HepG2 (cell line): ENCODE results near the gene GBP6. TPM values are rescaled to one million over a fixed set of nuclear protein-coding genes. Genes with fewer than 3 reads are reported as not detected.

ENCODE experiments used
- ARNT2 ChIP-seq: sonication (generic); formaldehyde crosslinking; IDR thresholded peaks from 2 replicates; pipeline ENCODE4 v1.8.0; 2022; ENCODE audit warnings: mild to moderate bottlenecking, low read depth, missing genetic modification reagents, moderate library complexity
- ETV5 ChIP-seq: IDR thresholded peaks from 2 replicates; pipeline ENCODE4 v1.6.1; 2018; ENCODE audit warnings: missing biosample characterization, missing genetic modification reagents, inconsistent platforms, borderline replicate concordance
- KAT8 ChIP-seq: IDR thresholded peaks from 2 replicates; pipeline ENCODE4 v1.6.1; 2016; ENCODE audit warnings: missing genetic modification reagents, missing compliant biosample characterization
- MAFK ChIP-seq, 2 experiments: IDR thresholded peaks in 1 of 2; conservative IDR thresholded peaks in 1 of 2; 2 replicates each; pipeline ENCODE4 v1.6.1; 2011; ENCODE audit warnings: improper control_type of control experiment in 2 of 2, low read length in 2 of 2
- NR2F6 ChIP-seq, 2 experiments: IDR thresholded peaks; 2 replicates each; pipeline ENCODE4 v1.6.1; 2016; ENCODE audit warnings: antibody characterized with exemption in 1 of 2, mild to moderate bottlenecking in 1 of 2
- RARA ChIP-seq: IDR thresholded peaks from 2 replicates; pipeline ENCODE4 v1.6.1; 2016; ENCODE audit warnings: missing genetic modification reagents, missing compliant biosample characterization
- SP140L ChIP-seq: sonication (generic); formaldehyde crosslinking; IDR thresholded peaks from 2 replicates; pipeline ENCODE4 v1.4.0; 2020; ENCODE audit warnings: missing genetic modification reagents, borderline replicate concordance
- TEAD2 ChIP-seq: sonication (generic); formaldehyde crosslinking; IDR thresholded peaks from 2 replicates; pipeline ENCODE4 v1.9.0; 2021; ENCODE audit warnings: missing genetic modification reagents
- ZFP36L2 ChIP-seq: sonication (generic); formaldehyde crosslinking; IDR thresholded peaks from 2 replicates; pipeline ENCODE4 v1.4.0; 2020; ENCODE audit warnings: missing genetic modification reagents
- ZNF34 ChIP-seq: sonication (generic); formaldehyde crosslinking; IDR thresholded peaks from 2 replicates; pipeline ENCODE4 v1.4.0; 2020; ENCODE audit warnings: mild to moderate bottlenecking, missing genetic modification reagents, borderline replicate concordance
- ZNF552 ChIP-seq: sonication (generic); formaldehyde crosslinking; IDR thresholded peaks from 2 replicates; pipeline ENCODE4 v1.9.0; 2022; ENCODE audit warnings: missing genetic modification reagents, mild to moderate bottlenecking, borderline replicate concordance
- ZNF713 ChIP-seq: sonication (generic); formaldehyde crosslinking; IDR thresholded peaks from 2 replicates; pipeline ENCODE4 v1.4.0; 2020; ENCODE audit warnings: mild to moderate bottlenecking, missing genetic modification reagents
- ZNF83 ChIP-seq: sonication (generic); formaldehyde crosslinking; IDR thresholded peaks from 2 replicates; pipeline ENCODE4 v1.4.0; 2020; ENCODE audit warnings: missing genetic modification reagents, mild to moderate bottlenecking, borderline replicate concordance
- polyA plus RNA-seq, 8 experiments: library from polyadenylated mRNA; depleted of rRNA in 3 of 8; stranded (reverse) in 7 of 8; unstranded in 1 of 8; fragments of >200 nt; fragmentation: Illumina TruSeq in 4 of 8; extraction: Trizol in 4 of 8; gene quantifications; 2 replicates each; pipeline versions ENCODE4 v1.2.1 to v1.2.3, GENCODE V29; 2011 to 2016; ENCODE audit warnings: low read depth in 4 of 8, missing spikeins in 1 of 8, mixed read lengths in 1 of 8; ENCODE audit not compliant: insufficient read depth in 1 of 8
- total RNA-seq, 5 experiments: library from RNA; depleted of rRNA; stranded (reverse); fragments of >200 nt; fragmentation: Illumina TruSeq; extraction: Trizol; gene quantifications; 2 replicates each; pipeline ENCODE4 v1.2.3, GENCODE V29; 2016; ENCODE audit warnings: low read depth in 1 of 5
- TF ChIP-seq, protein P1 (sequence below), 2 experiments: IDR thresholded peaks; 2 replicates each; pipeline ENCODE4 v1.6.1; 2011 to 2012; ENCODE audit warnings: low read length in 2 of 2, borderline replicate concordance in 1 of 2, low read depth in 1 of 2, mild to moderate bottlenecking in 1 of 2, moderate library complexity in 1 of 2
- TF ChIP-seq, protein P2 (sequence below): sonication (generic); formaldehyde crosslinking; IDR thresholded peaks from 2 replicates; pipeline ENCODE4 v1.4.0; 2020; ENCODE audit warnings: mild to moderate bottlenecking, missing genetic modification reagents, borderline replicate concordance
- TF ChIP-seq, protein P3 (sequence below): sonication (generic); formaldehyde crosslinking; IDR thresholded peaks from 2 replicates; pipeline ENCODE4 v1.5.0; 2020; ENCODE audit warnings: mild to moderate bottlenecking, missing genetic modification reagents
- TF ChIP-seq, protein P4 (sequence below): sonication (generic); formaldehyde crosslinking; IDR thresholded peaks from 2 replicates; pipeline ENCODE4 v1.4.0; 2020; ENCODE audit warnings: mild to moderate bottlenecking, missing genetic modification reagents

Gene GBP6
- total and polyA plus RNA-seq, 2 of the 13 experiments (the other 11 are each of a cell fraction or from before 2014, with no cell fraction given), result not detected

- TF ChIP-seq, protein P1, sequence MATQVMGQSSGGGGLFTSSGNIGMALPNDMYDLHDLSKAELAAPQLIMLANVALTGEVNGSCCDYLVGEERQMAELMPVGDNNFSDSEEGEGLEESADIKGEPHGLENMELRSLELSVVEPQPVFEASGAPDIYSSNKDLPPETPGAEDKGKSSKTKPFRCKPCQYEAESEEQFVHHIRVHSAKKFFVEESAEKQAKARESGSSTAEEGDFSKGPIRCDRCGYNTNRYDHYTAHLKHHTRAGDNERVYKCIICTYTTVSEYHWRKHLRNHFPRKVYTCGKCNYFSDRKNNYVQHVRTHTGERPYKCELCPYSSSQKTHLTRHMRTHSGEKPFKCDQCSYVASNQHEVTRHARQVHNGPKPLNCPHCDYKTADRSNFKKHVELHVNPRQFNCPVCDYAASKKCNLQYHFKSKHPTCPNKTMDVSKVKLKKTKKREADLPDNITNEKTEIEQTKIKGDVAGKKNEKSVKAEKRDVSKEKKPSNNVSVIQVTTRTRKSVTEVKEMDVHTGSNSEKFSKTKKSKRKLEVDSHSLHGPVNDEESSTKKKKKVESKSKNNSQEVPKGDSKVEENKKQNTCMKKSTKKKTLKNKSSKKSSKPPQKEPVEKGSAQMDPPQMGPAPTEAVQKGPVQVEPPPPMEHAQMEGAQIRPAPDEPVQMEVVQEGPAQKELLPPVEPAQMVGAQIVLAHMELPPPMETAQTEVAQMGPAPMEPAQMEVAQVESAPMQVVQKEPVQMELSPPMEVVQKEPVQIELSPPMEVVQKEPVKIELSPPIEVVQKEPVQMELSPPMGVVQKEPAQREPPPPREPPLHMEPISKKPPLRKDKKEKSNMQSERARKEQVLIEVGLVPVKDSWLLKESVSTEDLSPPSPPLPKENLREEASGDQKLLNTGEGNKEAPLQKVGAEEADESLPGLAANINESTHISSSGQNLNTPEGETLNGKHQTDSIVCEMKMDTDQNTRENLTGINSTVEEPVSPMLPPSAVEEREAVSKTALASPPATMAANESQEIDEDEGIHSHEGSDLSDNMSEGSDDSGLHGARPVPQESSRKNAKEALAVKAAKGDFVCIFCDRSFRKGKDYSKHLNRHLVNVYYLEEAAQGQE (IDR thresholded peaks at IDR 0.05; ENCODE audit: borderline replicate concordance in 1 of 2, low read depth in 1 of 2, low read length in 2 of 2), result peak in 1 of 2 experiments; percentile 54; a peak in 1 of 4 replicates
- TF ChIP-seq NR2F6 (IDR thresholded peaks at IDR 0.05) (peak; percentile 78), NR2F6 (CRISPR knock-in tag; IDR thresholded peaks at IDR 0.05) (peak; percentile 69), TEAD2 (CRISPR knock-in tag) (no peak), SP140L (no peak), ETV5 (CRISPR knock-in tag) (peak; percentile 23; the same call in 1 of the 2 replicates), ZNF83 (CRISPR knock-in tag) (no peak), RARA (peak; percentile 65), MAFK (conservative IDR thresholded peaks at IDR 0.05 in 1 of 2, IDR thresholded peaks at IDR 0.05 in 1 of 2; ENCODE audit: low read length in 2 of 2) (no peak), KAT8 (CRISPR knock-in tag) (peak; percentile 59; the same call in 1 of the 2 replicates), ZNF552 (CRISPR knock-in tag) (no peak), ZNF34 (CRISPR knock-in tag) (no peak), ZFP36L2 (CRISPR knock-in tag) (no peak), ARNT2 (CRISPR knock-in tag) (0 out of 2 replicates have a peak, but pooled peaks have one; percentile 20), ZNF713 (no peak)
- TF ChIP-seq, protein P2, sequence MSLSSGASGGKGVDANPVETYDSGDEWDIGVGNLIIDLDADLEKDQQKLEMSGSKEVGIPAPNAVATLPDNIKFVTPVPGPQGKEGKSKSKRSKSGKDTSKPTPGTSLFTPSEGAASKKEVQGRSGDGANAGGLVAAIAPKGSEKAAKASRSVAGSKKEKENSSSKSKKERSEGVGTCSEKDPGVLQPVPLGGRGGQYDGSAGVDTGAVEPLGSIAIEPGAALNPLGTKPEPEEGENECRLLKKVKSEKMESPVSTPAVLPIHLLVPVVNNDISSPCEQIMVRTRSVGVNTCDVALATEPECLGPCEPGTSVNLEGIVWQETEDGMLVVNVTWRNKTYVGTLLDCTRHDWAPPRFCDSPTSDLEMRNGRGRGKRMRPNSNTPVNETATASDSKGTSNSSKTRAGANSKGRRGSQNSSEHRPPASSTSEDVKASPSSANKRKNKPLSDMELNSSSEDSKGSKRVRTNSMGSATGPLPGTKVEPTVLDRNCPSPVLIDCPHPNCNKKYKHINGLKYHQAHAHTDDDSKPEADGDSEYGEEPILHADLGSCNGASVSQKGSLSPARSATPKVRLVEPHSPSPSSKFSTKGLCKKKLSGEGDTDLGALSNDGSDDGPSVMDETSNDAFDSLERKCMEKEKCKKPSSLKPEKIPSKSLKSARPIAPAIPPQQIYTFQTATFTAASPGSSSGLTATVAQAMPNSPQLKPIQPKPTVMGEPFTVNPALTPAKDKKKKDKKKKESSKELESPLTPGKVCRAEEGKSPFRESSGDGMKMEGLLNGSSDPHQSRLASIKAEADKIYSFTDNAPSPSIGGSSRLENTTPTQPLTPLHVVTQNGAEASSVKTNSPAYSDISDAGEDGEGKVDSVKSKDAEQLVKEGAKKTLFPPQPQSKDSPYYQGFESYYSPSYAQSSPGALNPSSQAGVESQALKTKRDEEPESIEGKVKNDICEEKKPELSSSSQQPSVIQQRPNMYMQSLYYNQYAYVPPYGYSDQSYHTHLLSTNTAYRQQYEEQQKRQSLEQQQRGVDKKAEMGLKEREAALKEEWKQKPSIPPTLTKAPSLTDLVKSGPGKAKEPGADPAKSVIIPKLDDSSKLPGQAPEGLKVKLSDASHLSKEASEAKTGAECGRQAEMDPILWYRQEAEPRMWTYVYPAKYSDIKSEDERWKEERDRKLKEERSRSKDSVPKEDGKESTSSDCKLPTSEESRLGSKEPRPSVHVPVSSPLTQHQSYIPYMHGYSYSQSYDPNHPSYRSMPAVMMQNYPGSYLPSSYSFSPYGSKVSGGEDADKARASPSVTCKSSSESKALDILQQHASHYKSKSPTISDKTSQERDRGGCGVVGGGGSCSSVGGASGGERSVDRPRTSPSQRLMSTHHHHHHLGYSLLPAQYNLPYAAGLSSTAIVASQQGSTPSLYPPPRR, result peak; percentile 99
- TF ChIP-seq, protein P3, sequence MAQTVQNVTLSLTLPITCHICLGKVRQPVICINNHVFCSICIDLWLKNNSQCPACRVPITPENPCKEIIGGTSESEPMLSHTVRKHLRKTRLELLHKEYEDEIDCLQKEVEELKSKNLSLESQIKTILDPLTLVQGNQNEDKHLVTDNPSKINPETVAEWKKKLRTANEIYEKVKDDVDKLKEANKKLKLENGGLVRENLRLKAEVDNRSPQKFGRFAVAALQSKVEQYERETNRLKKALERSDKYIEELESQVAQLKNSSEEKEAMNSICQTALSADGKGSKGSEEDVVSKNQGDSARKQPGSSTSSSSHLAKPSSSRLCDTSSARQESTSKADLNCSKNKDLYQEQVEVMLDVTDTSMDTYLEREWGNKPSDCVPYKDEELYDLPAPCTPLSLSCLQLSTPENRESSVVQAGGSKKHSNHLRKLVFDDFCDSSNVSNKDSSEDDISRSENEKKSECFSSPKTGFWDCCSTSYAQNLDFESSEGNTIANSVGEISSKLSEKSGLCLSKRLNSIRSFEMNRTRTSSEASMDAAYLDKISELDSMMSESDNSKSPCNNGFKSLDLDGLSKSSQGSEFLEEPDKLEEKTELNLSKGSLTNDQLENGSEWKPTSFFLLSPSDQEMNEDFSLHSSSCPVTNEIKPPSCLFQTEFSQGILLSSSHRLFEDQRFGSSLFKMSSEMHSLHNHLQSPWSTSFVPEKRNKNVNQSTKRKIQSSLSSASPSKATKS (CRISPR knock-in tag), result no peak
- TF ChIP-seq, protein P4, sequence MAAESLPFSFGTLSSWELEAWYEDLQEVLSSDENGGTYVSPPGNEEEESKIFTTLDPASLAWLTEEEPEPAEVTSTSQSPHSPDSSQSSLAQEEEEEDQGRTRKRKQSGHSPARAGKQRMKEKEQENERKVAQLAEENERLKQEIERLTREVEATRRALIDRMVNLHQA (CRISPR knock-in tag), result no peak
Measured at GRCh38 chr1:89356658-89357400, 7.0 kb upstream of the GBP6 start (continued).
